Suprapubic skin (tissue), 4 donors: ENCODE measurements around the gene MAGI1.

Experiments used
- POLR2A ChIP-seq, 2 donors: fragments of 450-650 bp; IDR thresholded peaks; one replicate each; pipeline ENCODE4 v1.6.1; 2017; ENCODE audit warnings: antibody characterized with exemption in 2 of 2, mild to moderate bottlenecking in 2 of 2, moderate library complexity in 2 of 2
- POLR2AphosphoS5 ChIP-seq, 3 donors: sonication (generic); formaldehyde crosslinking; IDR thresholded peaks; one replicate each; pipeline ENCODE4 v1.6.1; 2017; ENCODE audit warnings: antibody characterized with exemption in 3 of 3
- TF ChIP-seq, protein P1 (sequence below), 2 donors: fragments of 200-600 bp in 1 of 2; fragments of 450-650 bp in 1 of 2; sonication (generic) in 1 of 2; IDR thresholded peaks; one replicate each; pipeline ENCODE4 v1.5.1; 2016 to 2019; ENCODE audit warnings: antibody characterized with exemption in 2 of 2, mild to moderate bottlenecking in 1 of 2, moderate library complexity in 1 of 2

DNA sequence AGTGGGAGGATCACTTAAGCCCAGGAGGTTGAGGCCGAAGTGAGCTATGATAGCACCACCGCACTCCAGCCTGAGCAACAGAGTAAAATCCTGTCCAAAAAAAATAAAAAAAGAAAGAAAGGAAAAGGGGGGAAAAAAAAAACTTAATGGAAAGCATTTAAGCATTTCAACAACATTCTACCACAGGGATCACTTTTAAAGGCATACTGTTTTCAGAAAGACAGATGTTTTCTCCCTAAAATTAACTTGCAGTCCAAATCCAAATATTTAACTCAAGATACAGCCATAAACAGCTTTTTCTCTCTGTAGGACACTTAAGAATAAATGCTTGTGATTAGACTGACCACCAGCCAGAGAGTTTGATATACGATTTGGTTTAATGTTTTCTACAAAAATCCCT lies 141.0 kb downstream of the MAGI1 start:
- TF ChIP-seq POLR2A (IDR thresholded peaks at IDR 0.05), result no peak
- TF ChIP-seq, protein P1, sequence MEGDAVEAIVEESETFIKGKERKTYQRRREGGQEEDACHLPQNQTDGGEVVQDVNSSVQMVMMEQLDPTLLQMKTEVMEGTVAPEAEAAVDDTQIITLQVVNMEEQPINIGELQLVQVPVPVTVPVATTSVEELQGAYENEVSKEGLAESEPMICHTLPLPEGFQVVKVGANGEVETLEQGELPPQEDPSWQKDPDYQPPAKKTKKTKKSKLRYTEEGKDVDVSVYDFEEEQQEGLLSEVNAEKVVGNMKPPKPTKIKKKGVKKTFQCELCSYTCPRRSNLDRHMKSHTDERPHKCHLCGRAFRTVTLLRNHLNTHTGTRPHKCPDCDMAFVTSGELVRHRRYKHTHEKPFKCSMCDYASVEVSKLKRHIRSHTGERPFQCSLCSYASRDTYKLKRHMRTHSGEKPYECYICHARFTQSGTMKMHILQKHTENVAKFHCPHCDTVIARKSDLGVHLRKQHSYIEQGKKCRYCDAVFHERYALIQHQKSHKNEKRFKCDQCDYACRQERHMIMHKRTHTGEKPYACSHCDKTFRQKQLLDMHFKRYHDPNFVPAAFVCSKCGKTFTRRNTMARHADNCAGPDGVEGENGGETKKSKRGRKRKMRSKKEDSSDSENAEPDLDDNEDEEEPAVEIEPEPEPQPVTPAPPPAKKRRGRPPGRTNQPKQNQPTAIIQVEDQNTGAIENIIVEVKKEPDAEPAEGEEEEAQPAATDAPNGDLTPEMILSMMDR (IDR thresholded peaks at IDR 0.05), result no peak
- TF ChIP-seq POLR2AphosphoS5 (IDR thresholded peaks at IDR 0.05), result no peak
